Brain microvascular endothelial cell (primary cell): ENCODE data around the gene ELL2.
"Not testable (repeated sequence)": the region's sequence is repeated elsewhere in the genome, so short reads cannot be mapped to it uniquely, and the experiment has no call there.

ENCODE experiments used
- DNase-seq: peaks from one replicate; pipeline ENCODE4 v3.0.0-alpha.2; 2020
- H3K27ac ChIP-seq: fragments of 250-450 bp; sonication (Bioruptor Pico); 2 replicates; pipeline ENCODE4 v1.5.1; 2020; ENCODE audit warnings: mild to moderate bottlenecking, moderate library complexity
- H3K27me3 ChIP-seq: fragments of 250-450 bp; sonication (Bioruptor Pico); replicated peaks from 2 replicates; pipeline ENCODE4 v1.5.1; 2020; ENCODE audit warnings: mild to moderate bottlenecking
- H3K36me3 ChIP-seq: fragments of 250-450 bp; sonication (Bioruptor Pico); replicated peaks from 2 replicates; pipeline ENCODE4 v1.5.1; 2020; ENCODE audit warnings: mild to moderate bottlenecking
- H3K4me3 ChIP-seq: 2 replicates; pipeline ENCODE4 v1.5.1; 2011; ENCODE audit warnings: low read depth, mild to moderate bottlenecking, control low read depth, low read length, moderate library complexity
- CTCF ChIP-seq: IDR thresholded peaks from 2 replicates; pipeline ENCODE4 v1.5.1; 2011; ENCODE audit warnings: low read depth, mild to moderate bottlenecking, moderate library complexity, low read length, control low read depth, inconsistent platforms; ENCODE audit errors: missing control alignments
- in situ Hi-C: cut with HindIII; loops from 2 replicates; pipeline ENCODE4 v1.10.0; 2017; ENCODE audit warnings: low sequenced_read_pairs, low pct_ligation_motif_present

The ELL2 gene

GRCh38 chr5:95930141-95930930, 31.3 kb downstream of the ELL2 start:
- Histone ChIP-seq H3K4me3 (no peak overlapping the region), H3K36me3 (no peaks in the 10 kb centered on the region), H3K27me3 (no peaks in the 10 kb centered on the region), H3K27ac (no peak overlapping the region)
- in situ Hi-C loops, result no loop called here
- TF ChIP-seq CTCF, result no peak
- no peak for DNase-seq

GRCh38 chr5:95928724-95929253, 32.9 kb downstream of the ELL2 start:
- Histone ChIP-seq H3K4me3 (no peak overlapping the region), H3K27ac (no peak overlapping the region), H3K36me3 (no peaks in the 10 kb centered on the region), H3K27me3 (no peaks in the 10 kb centered on the region)
- in situ Hi-C loops, result no loop called here
- no peak for TF ChIP-seq CTCF
- DNase-seq, result no peak

- no peaks in the 10 kb centered on the region for H3K27me3 ChIP-seq
- DNase-seq, result no peak
- in situ Hi-C loops, result no loop called here
- no peak for TF ChIP-seq CTCF
- no peak overlapping the region for H3K27ac ChIP-seq
- H3K4me3 ChIP-seq, result no peak overlapping the region
- H3K36me3 ChIP-seq, result peaks cover 4% of the 10 kb centered on the region
Observed at GRCh38 chr5:95927927-95928723, 33.5 kb downstream of the ELL2 start.

- H3K27ac ChIP-seq, H3K36me3 ChIP-seq, H3K4me3 ChIP-seq, H3K27me3 ChIP-seq, in situ Hi-C loops, DNase-seq: not testable (repeated sequence)
Observed at GRCh38 chr5:95927300-95927699, 34.4 kb downstream of the ELL2 start.

GRCh38 chr5:95925939-95926338, 35.7 kb downstream of the ELL2 start:
- no peak for TF ChIP-seq CTCF
- no peak overlapping the region for H3K27ac ChIP-seq
- H3K4me3 ChIP-seq, result no peak overlapping the region
- DNase-seq, result no peak
- H3K36me3 ChIP-seq, result peaks cover 4% of the 10 kb centered on the region
- no peaks in the 10 kb centered on the region for H3K27me3 ChIP-seq
- in situ Hi-C loops, result no loop called here

GRCh38 chr5:95925378-95925744, 36.3 kb downstream of the ELL2 start:
- Histone ChIP-seq H3K4me3 (no peak overlapping the region), H3K36me3 (peaks cover 4% of the 10 kb centered on the region), H3K27me3 (no peaks in the 10 kb centered on the region), H3K27ac (no peak overlapping the region)
- DNase-seq, result no peak
- in situ Hi-C loops, result no loop called here
- no peak for TF ChIP-seq CTCF
